Tibial artery (tissue), 4 donors: Measurements from ENCODE around the gene CCDC182.

ENCODE experiments used
- DNase-seq, 2 donors: peaks; one replicate each; pipeline ENCODE4 v3.0.0-alpha.2; 2019
- H3K27ac ChIP-seq, 2 donors: fragments of 200-600 bp; sonication (generic) in 1 of 2; 1 replicate in 1 of 2; 2 replicates in 1 of 2; pipeline ENCODE4 v1.5.1; 2018 to 2019; ENCODE audit warnings: mild to moderate bottlenecking in 1 of 2
- H3K27me3 ChIP-seq, 2 donors: fragments of 200-600 bp; sonication (generic) in 1 of 2; one replicate each; pipeline versions ENCODE4 v1.5.1 to v1.6.0; 2016 to 2019
- H3K36me3 ChIP-seq, 3 donors: fragments of 200-600 bp; sonication (generic) in 2 of 3; one replicate each; pipeline ENCODE4 v1.5.1; 2016 to 2019; ENCODE audit warnings: mild to moderate bottlenecking in 2 of 3
- H3K4me1 ChIP-seq, 4 donors: fragments of 200-600 bp; sonication (generic) in 2 of 4; 1 replicate in 3 of 4; 2 replicates in 1 of 4; pipeline ENCODE4 v1.5.1; 2016 to 2019
- H3K4me3 ChIP-seq, 2 donors: fragments of 200-600 bp; sonication (generic) in 1 of 2; 1 replicate in 1 of 2; 2 replicates in 1 of 2; pipeline ENCODE4 v1.5.1; 2018 to 2019; ENCODE audit warnings: mild to moderate bottlenecking in 2 of 2
- H3K9me3 ChIP-seq, 3 donors: fragments of 200-600 bp; sonication (generic) in 1 of 3; one replicate each; pipeline ENCODE4 v1.5.1; 2016 to 2019
- CTCF ChIP-seq, 2 experiments: fragments of 200-600 bp in 1 of 2; fragments of 450-650 bp in 1 of 2; IDR thresholded peaks; one replicate each; pipeline ENCODE4 v1.5.1; 2017 to 2019; ENCODE audit warnings: antibody characterized with exemption in 2 of 2, mild to moderate bottlenecking in 1 of 2, moderate library complexity in 1 of 2
- intact Hi-C: fragments of 100-400 bp; cut with DNase I; formaldehyde crosslinking; loops from one replicate; pipeline ENCODE4 v1.15.0; 2023; ENCODE audit warnings: low total_unique reads

Gene CCDC182

GRCh38 chr17:57714665-57715180 lies 30.4 kb downstream of the CCDC182 start:
- no peak overlapping the region for H3K27ac ChIP-seq

DNA sequence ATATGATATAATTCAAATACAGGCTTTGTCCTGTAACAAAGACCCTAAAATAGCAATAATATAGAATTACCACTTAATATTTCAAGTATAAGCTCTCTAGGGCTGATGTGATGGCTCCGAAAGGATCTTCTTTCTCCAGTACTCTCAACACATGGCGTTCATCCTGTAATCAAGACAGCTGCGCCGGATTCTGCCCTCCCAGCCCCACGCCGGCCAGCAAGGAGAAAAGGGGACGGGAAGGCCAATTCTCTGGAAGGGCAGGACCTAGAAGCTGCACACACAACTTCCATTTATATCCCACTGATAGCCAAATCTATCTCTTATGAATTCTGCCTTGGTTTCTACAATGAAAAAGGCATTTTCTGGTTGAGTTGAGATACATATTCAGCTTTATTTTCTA lies 32.0 kb downstream of the CCDC182 start:
- peaks cover 0 to 32% of the 10 kb centered on the region in 2 donors for H3K27me3 ChIP-seq
- no peak for TF ChIP-seq CTCF (IDR thresholded peaks at IDR 0.05)
- no peak overlapping the region for H3K27ac ChIP-seq
- H3K9me3 ChIP-seq = no peaks in the 10 kb centered on the region
- intact Hi-C loops = no loop called here
- no peak for DNase-seq
- no peaks in the 10 kb centered on the region for H3K4me1 ChIP-seq
- H3K4me3 ChIP-seq = no peak overlapping the region
- H3K36me3 ChIP-seq = no peaks in the 10 kb centered on the region

More at GRCh38 chr17:57714665-57715180, 30.4 kb downstream of the CCDC182 start:
- intact Hi-C loops = no loop called here
- H3K4me1 ChIP-seq = no peaks in the 10 kb centered on the region
- TF ChIP-seq CTCF (IDR thresholded peaks at IDR 0.05) = no peak
- no peaks in the 10 kb centered on the region for H3K36me3 ChIP-seq
- DNase-seq = no peak
- no peaks in the 10 kb centered on the region for H3K9me3 ChIP-seq
- peaks cover 0 to 30% of the 10 kb centered on the region in 2 donors for H3K27me3 ChIP-seq
- H3K4me3 ChIP-seq = no peak overlapping the region

DNA sequence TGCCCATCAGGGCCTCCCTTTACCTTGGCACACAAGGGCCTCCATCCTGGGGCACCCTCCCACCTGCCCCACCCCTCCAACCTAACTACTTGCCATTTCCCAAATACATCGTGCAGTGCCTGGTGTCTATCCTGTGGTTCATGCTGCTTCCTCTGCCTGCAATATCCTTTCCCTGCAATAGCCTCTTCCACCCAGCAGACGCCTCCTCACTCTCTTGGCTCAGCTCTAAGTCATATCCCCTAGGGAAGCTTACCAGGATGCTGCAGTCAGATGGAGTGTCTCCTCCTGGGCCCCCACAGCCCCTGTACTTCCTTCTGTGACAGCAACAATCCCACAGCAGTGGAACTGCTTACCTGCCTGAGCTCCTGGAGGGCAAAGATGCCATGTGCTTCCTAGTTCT lies 36.7 kb downstream of the CCDC182 start:
- Histone ChIP-seq H3K9me3 (no peaks in the 10 kb centered on the region), H3K36me3 (no peaks in the 10 kb centered on the region), H3K27ac (no peak overlapping the region), H3K4me3 (no peak overlapping the region), H3K4me1 (no peaks in the 10 kb centered on the region), H3K27me3 (peaks cover 0 to 19% of the 10 kb centered on the region in 2 donors)
- no peak for DNase-seq
- intact Hi-C loops = no loop called here
- TF ChIP-seq CTCF (IDR thresholded peaks at IDR 0.05) = no peak

DNA sequence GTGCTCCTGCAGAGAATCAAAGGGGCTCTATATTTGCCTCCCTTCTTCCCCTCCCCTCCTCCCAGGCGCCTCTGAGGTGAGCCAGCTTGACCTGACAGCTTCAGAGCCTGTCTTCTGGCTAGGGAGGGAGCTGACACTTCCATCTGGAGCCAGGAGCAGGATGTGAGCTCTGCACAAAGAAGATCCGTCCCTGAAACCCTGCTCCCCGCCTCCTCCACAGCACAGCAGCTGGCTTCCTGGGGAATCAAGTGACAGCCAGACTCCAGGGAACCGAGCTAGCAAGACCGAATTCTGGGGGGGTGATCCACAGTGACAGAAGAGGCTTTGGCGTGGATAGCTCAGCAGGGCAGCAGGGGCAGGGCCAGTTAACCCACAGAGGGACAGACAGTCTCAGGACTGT lies 37.2 kb downstream of the CCDC182 start:
- intact Hi-C loops = no loop called here
- TF ChIP-seq CTCF (IDR thresholded peaks at IDR 0.05) = no peak
- H3K4me1 ChIP-seq = no peaks in the 10 kb centered on the region
- H3K9me3 ChIP-seq = no peaks in the 10 kb centered on the region
- no peak for DNase-seq
- no peaks in the 10 kb centered on the region for H3K36me3 ChIP-seq
- no peak overlapping the region for H3K4me3 ChIP-seq
- no peak overlapping the region for H3K27ac ChIP-seq
- peaks cover 0 to 19% of the 10 kb centered on the region in 2 donors for H3K27me3 ChIP-seq

GRCh38 chr17:57706761-57707160 lies 38.3 kb downstream of the CCDC182 start:
- intact Hi-C loops = no loop called here
- no peaks in the 10 kb centered on the region for H3K36me3 ChIP-seq
- TF ChIP-seq CTCF (IDR thresholded peaks at IDR 0.05) = no peak
- H3K9me3 ChIP-seq = no peaks in the 10 kb centered on the region
- no peak for DNase-seq
- H3K4me3 ChIP-seq = no peak overlapping the region
- H3K27me3 ChIP-seq = peaks cover 0 to 16% of the 10 kb centered on the region in 2 donors
- H3K4me1 ChIP-seq = no peaks in the 10 kb centered on the region
- no peak overlapping the region for H3K27ac ChIP-seq
